Mesenchymal stem cell (in vitro differentiated cells and primary cell): ENCODE results near the gene RFPL2.

ENCODE experiments used
- DNase-seq: peaks from one replicate; pipeline ENCODE4 v3.0.0-alpha.2; 2013
- H2AFZ ChIP-seq: one replicate; pipeline ENCODE4 v1.6.1; 2013; ENCODE audit warnings: low read depth, mild to moderate bottlenecking, control low read depth, inconsistent platforms, low read length, moderate library complexity
- H2AK5ac ChIP-seq: 2 replicates; pipeline ENCODE4 v1.6.1; 2013; ENCODE audit warnings: low read length, moderate library complexity, mild to moderate bottlenecking, inconsistent platforms; ENCODE audit not compliant: severe bottlenecking
- H2BK120ac ChIP-seq: one replicate; pipeline ENCODE4 v1.6.1; 2013; ENCODE audit warnings: low read depth, mild to moderate bottlenecking, inconsistent platforms, low read length, moderate library complexity
- H2BK12ac ChIP-seq, 2 experiments: one replicate each; pipeline ENCODE4 v1.6.1; 2013; ENCODE audit warnings: inconsistent platforms in 2 of 2, low read length in 2 of 2, mild to moderate bottlenecking in 2 of 2, moderate library complexity in 2 of 2, control low read depth in 1 of 2
- H2BK15ac ChIP-seq: one replicate; pipeline ENCODE4 v1.6.1; 2013; ENCODE audit warnings: mild to moderate bottlenecking, low read depth, inconsistent platforms; ENCODE audit not compliant: poor library complexity, severe bottlenecking
- H2BK5ac ChIP-seq: 2 replicates; pipeline ENCODE4 v1.6.1; 2013; ENCODE audit warnings: low read depth, mild to moderate bottlenecking, low read length, control low read depth, inconsistent platforms; ENCODE audit not compliant: poor library complexity, severe bottlenecking
- H3K14ac ChIP-seq, 2 experiments: one replicate each; pipeline ENCODE4 v1.6.1; 2013; ENCODE audit warnings: inconsistent platforms in 2 of 2, low read length in 2 of 2, control low read depth in 1 of 2, mild to moderate bottlenecking in 1 of 2, moderate library complexity in 1 of 2
- H3K18ac ChIP-seq, 2 experiments: one replicate each; pipeline ENCODE4 v1.6.1; 2013; ENCODE audit warnings: inconsistent platforms in 2 of 2, low read length in 2 of 2, control low read depth in 1 of 2, low read depth in 1 of 2, mild to moderate bottlenecking in 1 of 2
- H3K23ac ChIP-seq, 2 experiments: one replicate each; pipeline ENCODE4 v1.6.1; 2013; ENCODE audit warnings: inconsistent platforms in 2 of 2, low read length in 2 of 2, mild to moderate bottlenecking in 2 of 2, moderate library complexity in 2 of 2, control low read depth in 1 of 2
- H3K27ac ChIP-seq: 2 replicates; pipeline ENCODE4 v1.5.1; 2013; ENCODE audit warnings: mild to moderate bottlenecking, moderate library complexity, low read length, control low read depth, inconsistent platforms; ENCODE audit not compliant: poor library complexity, severe bottlenecking
- H3K27me3 ChIP-seq, 2 experiments: 2 replicates each; pipeline versions ENCODE4 v1.6.1 to v1.7.0; 2013; ENCODE audit warnings: low read length in 2 of 2, mild to moderate bottlenecking in 2 of 2, moderate library complexity in 2 of 2, control low read depth in 1 of 2, inconsistent platforms in 1 of 2; ENCODE audit not compliant: control insufficient read depth in 1 of 2, insufficient read depth in 1 of 2
- H3K36me3 ChIP-seq, 2 experiments: 2 replicates each; pipeline versions ENCODE4 v1.6.1 to v1.7.0; 2013; ENCODE audit warnings: low read length in 2 of 2, control low read depth in 1 of 2, inconsistent platforms in 1 of 2, low read depth in 1 of 2, mild to moderate bottlenecking in 1 of 2; ENCODE audit not compliant: insufficient read depth in 2 of 2, control insufficient read depth in 1 of 2
- H3K4ac ChIP-seq, 2 experiments: one replicate each; pipeline ENCODE4 v1.6.1; 2013; ENCODE audit warnings: inconsistent platforms in 2 of 2, low read length in 2 of 2, mild to moderate bottlenecking in 2 of 2, moderate library complexity in 2 of 2, control low read depth in 1 of 2, low read depth in 1 of 2
- H3K4me1 ChIP-seq: 2 replicates; pipeline ENCODE4 v1.6.1; 2013; ENCODE audit warnings: low read depth, low read length, control low read depth; ENCODE audit not compliant: control insufficient read depth, insufficient read depth
- H3K4me2 ChIP-seq: 2 replicates; pipeline ENCODE4 v1.6.1; 2013; ENCODE audit warnings: low read length, mild to moderate bottlenecking, inconsistent platforms; ENCODE audit not compliant: poor library complexity, severe bottlenecking
- H3K4me3 ChIP-seq, 2 experiments: 2 replicates each; pipeline versions ENCODE4 v1.5.1 to v1.7.0; 2013; ENCODE audit warnings: low read length in 2 of 2, mild to moderate bottlenecking in 2 of 2, control low read depth in 1 of 2, low read depth in 1 of 2; ENCODE audit not compliant: insufficient read depth in 1 of 2
- H3K79me1 ChIP-seq: replicated peaks from 2 replicates; pipeline ENCODE4 v1.6.1; 2013; ENCODE audit warnings: mild to moderate bottlenecking, control low read depth, low read length, inconsistent platforms; ENCODE audit not compliant: poor library complexity, severe bottlenecking
- H3K9ac ChIP-seq: 2 replicates; pipeline ENCODE4 v1.7.0; 2013; ENCODE audit warnings: mild to moderate bottlenecking, low read length, moderate library complexity
- H3K9me3 ChIP-seq: 2 replicates; pipeline ENCODE4 v1.7.0; 2013; ENCODE audit warnings: mild to moderate bottlenecking, low read length; ENCODE audit not compliant: control insufficient read depth
- H4K8ac ChIP-seq: one replicate; pipeline ENCODE4 v1.6.1; 2013; ENCODE audit warnings: inconsistent platforms, mild to moderate bottlenecking, low read length, moderate library complexity
- H4K91ac ChIP-seq: one replicate; pipeline ENCODE4 v1.6.1; 2013; ENCODE audit warnings: mild to moderate bottlenecking, low read length, inconsistent platforms
- WGBS: methylation state at CpG from one replicate; pipeline ENCODE4 v1.1.7; 2013; ENCODE audit warnings: mixed read lengths; 5-methylcytosine and 5-hydroxymethylcytosine counted together

The RFPL2 gene

GRCh38 chr22:32216911-32217310 lies 12.0 kb upstream of the RFPL2 start:
- no peak overlapping the region for H4K91ac ChIP-seq
- no peak overlapping the region for H3K27ac ChIP-seq
- no peaks in the 10 kb centered on the region for H3K4me1 ChIP-seq
- no peak overlapping the region for H3K4me3 ChIP-seq
- no peaks in the 10 kb centered on the region for H3K36me3 ChIP-seq
- no peak overlapping the region for H2BK12ac ChIP-seq
- no peak overlapping the region for H2BK120ac ChIP-seq
- H3K9me3 ChIP-seq: no peaks in the 10 kb centered on the region
- H3K9ac ChIP-seq: no peak overlapping the region
- H3K23ac ChIP-seq: no peak overlapping the region
- no peak overlapping the region for H3K4ac ChIP-seq
- H3K18ac ChIP-seq: no peak overlapping the region
- H3K27me3 ChIP-seq: peaks cover 0 to 3% of the 10 kb centered on the region in 2 experiments
- no peak overlapping the region for H2AK5ac ChIP-seq
- no peak overlapping the region for H2AFZ ChIP-seq
- H3K4me2 ChIP-seq: no peak overlapping the region
- 0% methylated on average over 1 of the region's 10 CpGs for WGBS
- no peak for DNase-seq
- no peak overlapping the region for H3K14ac ChIP-seq
- no peak overlapping the region for H2BK5ac ChIP-seq
- no peak overlapping the region for H2BK15ac ChIP-seq
- H3K79me1 ChIP-seq: no peaks in the 10 kb centered on the region
- no peak overlapping the region for H4K8ac ChIP-seq

- H3K4ac ChIP-seq: no peak overlapping the region
- H3K4me3 ChIP-seq: no peak overlapping the region
- H3K18ac ChIP-seq: no peak overlapping the region
- DNase-seq: no peak
- H2AK5ac ChIP-seq: no peak overlapping the region
- H4K91ac ChIP-seq: no peak overlapping the region
- H3K23ac ChIP-seq: no peak overlapping the region
- no peak overlapping the region for H4K8ac ChIP-seq
- H3K9me3 ChIP-seq: no peaks in the 10 kb centered on the region
- no peaks in the 10 kb centered on the region for H3K79me1 ChIP-seq
- H2BK15ac ChIP-seq: no peak overlapping the region
- H3K14ac ChIP-seq: no peak overlapping the region
- peaks cover 0 to 12% of the 10 kb centered on the region in 2 experiments for H3K27me3 ChIP-seq
- 79% methylated on average over 7 of the region's 7 CpGs for WGBS
- H3K36me3 ChIP-seq: no peaks in the 10 kb centered on the region
- no peak overlapping the region for H2AFZ ChIP-seq
- no peak overlapping the region for H2BK120ac ChIP-seq
- no peaks in the 10 kb centered on the region for H3K4me1 ChIP-seq
- no peak overlapping the region for H3K9ac ChIP-seq
- no peak overlapping the region for H2BK5ac ChIP-seq
- H2BK12ac ChIP-seq: no peak overlapping the region
- no peak overlapping the region for H3K4me2 ChIP-seq
- H3K27ac ChIP-seq: no peak overlapping the region
Observed at GRCh38 chr22:32211011-32211410, 6.1 kb upstream of the RFPL2 start.

GRCh38 chr22:32208681-32209080 lies 3.8 kb upstream of the RFPL2 start:
- Histone ChIP-seq H3K36me3 (no peaks in the 10 kb centered on the region), H3K18ac (no peak overlapping the region), H2BK12ac (no peak overlapping the region), H2BK5ac (no peak overlapping the region), H3K4ac (no peak overlapping the region), H3K4me1 (peaks cover 17% of the 10 kb centered on the region), H3K23ac (no peak overlapping the region), H4K91ac (no peak overlapping the region), H3K14ac (no peak overlapping the region), H3K9ac (no peak overlapping the region), H4K8ac (no peak overlapping the region), H2AK5ac (no peak overlapping the region), H3K9me3 (no peaks in the 10 kb centered on the region), H3K27me3 (peaks cover 9 to 22% of the 10 kb centered on the region in 2 experiments), H3K27ac (no peak overlapping the region), H2BK15ac (no peak overlapping the region), H2AFZ (no peak overlapping the region), H3K4me3 (no peak overlapping the region), H2BK120ac (no peak overlapping the region), H3K79me1 (no peaks in the 10 kb centered on the region), H3K4me2 (no peak overlapping the region)
- no peak for DNase-seq
- WGBS: 91% methylated on average over 3 of the region's 3 CpGs

DNA sequence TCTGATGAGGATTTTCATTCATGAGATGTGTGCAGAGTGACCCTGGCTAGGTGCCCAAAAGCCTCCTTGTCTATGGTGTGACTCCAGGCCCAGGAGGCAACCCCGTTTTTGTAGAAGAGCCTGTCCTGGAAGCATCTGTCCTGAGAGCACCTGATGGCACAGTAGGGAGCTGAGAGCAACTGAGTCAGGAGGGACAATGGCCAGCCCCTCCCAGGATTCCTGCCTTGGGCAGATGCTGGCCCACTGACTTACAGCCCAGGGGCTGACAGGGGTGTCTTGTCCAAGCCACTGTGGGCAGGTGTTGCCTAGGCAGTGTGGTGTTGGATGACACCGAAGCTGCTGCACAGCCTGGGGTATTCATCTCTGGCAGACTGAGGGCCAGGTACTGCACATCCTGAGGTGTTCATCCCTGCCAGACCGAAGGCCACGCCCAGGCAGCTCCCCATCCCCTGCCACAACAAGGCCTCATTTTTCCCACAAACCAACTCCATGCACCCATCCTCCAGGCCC lies 3.2 kb upstream of the RFPL2 start:
- Histone ChIP-seq H3K23ac (no peak overlapping the region), H2BK120ac (no peak overlapping the region), H2AFZ (no peak overlapping the region), H2BK12ac (no peak overlapping the region), H4K8ac (no peak overlapping the region), H3K27ac (no peak overlapping the region), H2BK15ac (no peak overlapping the region), H3K9me3 (no peaks in the 10 kb centered on the region), H2AK5ac (no peak overlapping the region), H3K4me2 (no peak overlapping the region), H3K36me3 (no peaks in the 10 kb centered on the region), H3K27me3 (peaks cover 15 to 28% of the 10 kb centered on the region in 2 experiments), H3K14ac (no peak overlapping the region), H3K18ac (no peak overlapping the region), H3K4me1 (peaks cover 19% of the 10 kb centered on the region), H2BK5ac (no peak overlapping the region), H3K9ac (no peak overlapping the region), H3K4me3 (no peak overlapping the region), H4K91ac (no peak overlapping the region), H3K4ac (no peak overlapping the region), H3K79me1 (no peaks in the 10 kb centered on the region)
- 73% methylated on average over 4 of the region's 4 CpGs for WGBS
- no peak for DNase-seq
